Measurements from ENCODE around the gene EVC2. TPM values are rescaled to one million over a fixed set of nuclear protein-coding genes. Genes with fewer than 3 reads are reported as not detected.
"Not testable (repeated sequence)": the region's sequence is repeated elsewhere in the genome, so short reads cannot be mapped to it uniquely, and the experiment has no call there.

EVC2 gene
- total and polyA plus RNA-seq, 2 experiments from 2014 or later = 4.3 to 8.1 TPM

DNA sequence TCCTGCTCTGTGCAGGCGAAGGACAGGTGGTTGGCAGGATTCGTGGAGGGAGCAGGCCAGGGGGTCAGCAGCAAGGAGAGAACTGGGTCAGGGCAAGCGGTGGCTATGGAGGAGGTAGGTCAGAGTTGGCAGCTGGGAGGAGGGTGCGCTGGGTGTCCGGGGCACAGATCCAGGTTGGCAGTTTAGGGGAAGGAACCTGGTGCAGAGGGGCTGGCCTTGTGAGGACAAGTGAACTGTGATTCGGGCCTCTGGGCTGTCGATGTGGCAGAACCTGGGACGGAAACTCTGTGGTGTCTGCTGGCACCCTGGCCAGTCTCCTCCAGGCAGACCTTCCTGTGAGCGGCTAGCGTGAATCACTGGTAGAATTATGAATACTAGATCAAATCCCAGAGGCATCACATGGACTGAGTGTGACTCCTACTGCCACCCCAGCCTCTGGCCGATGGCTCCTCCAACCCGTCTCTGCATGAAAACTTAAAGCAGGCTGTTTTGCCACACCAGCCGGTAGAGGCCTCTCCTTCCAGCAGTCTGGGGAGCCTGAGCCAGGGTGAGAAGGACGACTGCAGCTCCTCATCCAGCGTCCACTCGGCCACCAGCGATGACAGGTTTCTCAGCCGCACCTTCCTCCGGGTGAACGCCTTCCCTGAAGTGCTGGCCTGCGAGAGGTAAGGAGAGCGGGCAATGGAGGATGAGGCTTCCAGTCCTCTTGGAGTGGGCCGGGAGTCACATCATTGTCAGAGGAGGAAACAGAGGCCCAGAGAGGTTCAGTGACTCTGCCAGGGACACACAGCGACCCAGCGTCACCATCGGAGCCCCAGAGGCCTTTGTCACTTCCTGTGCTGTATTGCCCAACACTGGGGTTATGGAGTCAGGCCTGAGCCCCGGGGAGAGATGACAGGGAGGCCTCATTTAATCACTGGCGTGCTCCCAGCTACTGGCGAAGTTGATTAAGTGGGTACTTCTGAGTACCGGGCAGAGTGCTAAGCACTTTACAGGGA is 22.9 kb upstream of the EVC2 start:
- H4K20me1 ChIP-seq (ENCODE audit: insufficient read depth) = no peaks in the 10 kb centered on the region
- DNase-seq = peak; percentile 19
- H3K79me2 ChIP-seq (ENCODE audit: insufficient read depth) = peaks cover 55% of the 10 kb centered on the region
- no peak overlapping the region for H3K4me2 ChIP-seq (ENCODE audit: unreplicated experiment)
- H3K27me3 ChIP-seq (replicated peaks; ENCODE audit: insufficient read depth) = no peaks in the 10 kb centered on the region
- H3K27ac ChIP-seq = no peak overlapping the region
- WGBS, 2 experiments (ENCODE audit: low coverage in 1 of 2, low lambda C conversion rate in 2 of 2, missing lambda C conversion rate in 2 of 2) = 87 to 88% methylated on average over 30 of the region's 30 CpGs
- no peaks in the 10 kb centered on the region for H3K9me3 ChIP-seq (ENCODE audit: low read depth)
- no peaks in the 10 kb centered on the region for H3K9me2 ChIP-seq (ENCODE audit: insufficient read depth)
- H3F3A ChIP-seq (ENCODE audit: insufficient read depth) = no peaks in the 10 kb centered on the region
- peaks cover 38% of the 10 kb centered on the region; the same call in 1 of the 2 replicates for H3K36me3 ChIP-seq (ENCODE audit: low read depth)
- TF ChIP-seq EZH2phosphoT487 (IDR thresholded peaks at IDR 0.05; ENCODE audit: insufficient read depth, low read depth) (no peak), EZH2 (IDR thresholded peaks at IDR 0.05; ENCODE audit: insufficient read depth, poor library complexity, severe bottlenecking) (no peak)
- H2AFZ ChIP-seq = no peak overlapping the region
- H3K4me1 ChIP-seq (ENCODE audit: insufficient read depth) = no peaks in the 10 kb centered on the region
- no peak overlapping the region for H3K4me3 ChIP-seq
- in situ Hi-C loops (cut with MboI) = no loop called here
- H3K9ac ChIP-seq = no peak overlapping the region

GRCh38 chr4:5730436-5730835 is 22.1 kb upstream of the EVC2 start:
- H3K9me3 ChIP-seq (ENCODE audit: low read depth) = no peaks in the 10 kb centered on the region
- H3K79me2 ChIP-seq (ENCODE audit: insufficient read depth) = peaks cover 64% of the 10 kb centered on the region
- H4K20me1 ChIP-seq (ENCODE audit: insufficient read depth) = no peaks in the 10 kb centered on the region
- in situ Hi-C loops (cut with MboI) = no loop called here
- H3K4me2 ChIP-seq (ENCODE audit: unreplicated experiment) = no peak overlapping the region
- no peak overlapping the region for H2AFZ ChIP-seq
- peaks cover 1% of the 10 kb centered on the region; the same call in 1 of the 2 replicates for H3F3A ChIP-seq (ENCODE audit: insufficient read depth)
- no peak overlapping the region for H3K4me3 ChIP-seq
- TF ChIP-seq EZH2 (IDR thresholded peaks at IDR 0.05; ENCODE audit: insufficient read depth, poor library complexity, severe bottlenecking) (no peak), EZH2phosphoT487 (IDR thresholded peaks at IDR 0.05; ENCODE audit: insufficient read depth, low read depth) (no peak)
- no peaks in the 10 kb centered on the region for H3K9me2 ChIP-seq (ENCODE audit: insufficient read depth)
- H3K27me3 ChIP-seq (replicated peaks; ENCODE audit: insufficient read depth) = no peaks in the 10 kb centered on the region
- DNase-seq = no peak
- WGBS, 2 experiments (ENCODE audit: low coverage in 1 of 2, low lambda C conversion rate in 2 of 2, missing lambda C conversion rate in 2 of 2) = 92 to 93% methylated on average over 10 of the region's 10 CpGs
- H3K36me3 ChIP-seq (ENCODE audit: low read depth) = peaks cover 38% of the 10 kb centered on the region; the same call in 1 of the 2 replicates
- no peak overlapping the region for H3K27ac ChIP-seq
- no peak overlapping the region for H3K9ac ChIP-seq
- H3K4me1 ChIP-seq (ENCODE audit: insufficient read depth) = no peaks in the 10 kb centered on the region

- H4K20me1 ChIP-seq (ENCODE audit: insufficient read depth); in situ Hi-C loops (cut with MboI); H3K4me3 ChIP-seq; H3K4me2 ChIP-seq (ENCODE audit: unreplicated experiment); H3K27ac ChIP-seq; H3K9ac ChIP-seq; H3K9me2 ChIP-seq (ENCODE audit: insufficient read depth); H3K9me3 ChIP-seq (ENCODE audit: low read depth); DNase-seq; H3K27me3 ChIP-seq (replicated peaks; ENCODE audit: insufficient read depth); H2AFZ ChIP-seq: not testable (repeated sequence)
- H3K36me3 ChIP-seq (ENCODE audit: low read depth) = peaks cover 29% of the 10 kb centered on the region; the same call in 1 of the 2 replicates
- peaks cover 77% of the 10 kb centered on the region for H3K79me2 ChIP-seq (ENCODE audit: insufficient read depth)
- H3K4me1 ChIP-seq (ENCODE audit: insufficient read depth) = peaks cover 10% of the 10 kb centered on the region; the same call in 1 of the 2 replicates
- peaks cover 13% of the 10 kb centered on the region; the same call in 1 of the 2 replicates for H3F3A ChIP-seq (ENCODE audit: insufficient read depth)
- WGBS, 2 experiments (ENCODE audit: low coverage in 1 of 2, low lambda C conversion rate in 2 of 2, missing lambda C conversion rate in 2 of 2) = 74 to 98% methylated on average over 2 of the region's 2 CpGs
Measured at GRCh38 chr4:5728412-5728811, 20.1 kb upstream of the EVC2 start.

DNA sequence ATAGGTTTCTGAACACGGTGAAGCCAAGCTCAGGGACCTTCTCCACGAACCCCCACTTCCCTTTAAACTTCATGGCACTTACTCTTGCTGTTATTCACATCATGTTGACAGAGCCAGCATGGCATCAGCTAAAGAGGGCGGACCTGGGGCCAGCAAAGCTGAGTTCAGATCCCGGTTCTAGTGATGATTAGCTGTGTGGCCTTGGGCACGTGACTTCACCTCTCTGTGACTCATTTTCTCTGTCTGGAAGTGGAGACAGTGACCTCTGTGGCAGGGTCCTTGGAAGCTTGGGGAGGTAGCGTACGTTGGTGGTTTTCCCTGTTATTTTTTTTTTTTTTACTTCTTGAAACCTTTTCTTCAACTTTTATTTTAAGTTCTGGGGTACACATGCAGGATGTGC is 16.0 kb upstream of the EVC2 start:
- Histone ChIP-seq H3F3A (ENCODE audit: insufficient read depth) (peaks cover 39% of the 10 kb centered on the region), H3K4me3 (no peak overlapping the region), H3K36me3 (ENCODE audit: low read depth) (peaks cover 8% of the 10 kb centered on the region; the same call in 1 of the 2 replicates), H3K9ac (no peak overlapping the region), H4K20me1 (ENCODE audit: insufficient read depth) (peaks cover 8% of the 10 kb centered on the region; the same call in 1 of the 2 replicates), H2AFZ (no peak overlapping the region), H3K79me2 (ENCODE audit: insufficient read depth) (peaks cover 82% of the 10 kb centered on the region), H3K9me2 (ENCODE audit: insufficient read depth) (no peaks in the 10 kb centered on the region), H3K4me1 (ENCODE audit: insufficient read depth) (peaks cover 31% of the 10 kb centered on the region), H3K4me2 (ENCODE audit: unreplicated experiment) (no peak overlapping the region), H3K9me3 (ENCODE audit: low read depth) (no peaks in the 10 kb centered on the region), H3K27ac (peak overlapping the region; percentile 37), H3K27me3 (replicated peaks; ENCODE audit: insufficient read depth) (no peaks in the 10 kb centered on the region)
- in situ Hi-C loops (cut with MboI) = no loop called here
- DNase-seq = peak; percentile 85
- 57 to 61% methylated on average over 7 of the region's 7 CpGs for WGBS, 2 experiments (ENCODE audit: low coverage in 1 of 2, low lambda C conversion rate in 2 of 2, missing lambda C conversion rate in 2 of 2)
- TF ChIP-seq EZH2phosphoT487 (IDR thresholded peaks at IDR 0.05; ENCODE audit: insufficient read depth, low read depth) = no peak
- TF ChIP-seq EZH2 (IDR thresholded peaks at IDR 0.05; ENCODE audit: insufficient read depth, poor library complexity, severe bottlenecking) = no peak

Measured in GM23248 (cell line).